Left ventricle myocardium inferior (tissue), 1 donor: ENCODE results near the gene PAK2. TPM values are rescaled to one million over a fixed set of nuclear protein-coding genes. Genes with fewer than 3 reads are reported as not detected.

Experiments
- DNase-seq: peaks from one replicate; pipeline ENCODE4 v3.0.0-alpha.2; 2020
- H3K27ac ChIP-seq: fragments of 200-600 bp; replicated peaks from 2 replicates; pipeline ENCODE4 v1.8.0; 2021
- H3K27me3 ChIP-seq: fragments of 200-600 bp; 2 replicates; pipeline ENCODE4 v1.8.0; 2021; ENCODE audit warnings: low read depth
- H3K36me3 ChIP-seq: fragments of 200-600 bp; 2 replicates; pipeline ENCODE4 v1.8.0; 2021
- H3K4me1 ChIP-seq: fragments of 200-600 bp; 2 replicates; pipeline ENCODE4 v1.8.0; 2021
- H3K4me3 ChIP-seq: fragments of 200-600 bp; 2 replicates; pipeline ENCODE4 v1.8.0; 2021; ENCODE audit warnings: mild to moderate bottlenecking, moderate library complexity
- H3K9me3 ChIP-seq: fragments of 200-600 bp; replicated peaks from 2 replicates; pipeline ENCODE4 v1.8.0; 2021
- intact Hi-C: fragments of 100-400 bp; cut with micrococcal nuclease; formaldehyde crosslinking; loops from one replicate; pipeline ENCODE4 v1.11.0; 2022
- total RNA-seq: library from RNA; stranded (reverse); fragmentation: NEBNext Ultra II Directional; extraction: Animal tissue kit (Norgen Biotek cat#: 25700); gene quantifications from one replicate; pipeline ENCODE4 v1.2.1, GENCODE V29; 2021
- TF ChIP-seq, protein P1 (sequence below): fragments of 200-600 bp; IDR thresholded peaks from 2 replicates; pipeline ENCODE4 v1.8.0; 2021; ENCODE audit warnings: antibody characterized with exemption, mild to moderate bottlenecking, borderline replicate concordance
- donor health status: DM: no; HTN: yes; CAD: no; lungs with severe emphysema.

The PAK2 gene
- total RNA-seq, 1 donor from 2014 or later = 45.7 TPM

DNA sequence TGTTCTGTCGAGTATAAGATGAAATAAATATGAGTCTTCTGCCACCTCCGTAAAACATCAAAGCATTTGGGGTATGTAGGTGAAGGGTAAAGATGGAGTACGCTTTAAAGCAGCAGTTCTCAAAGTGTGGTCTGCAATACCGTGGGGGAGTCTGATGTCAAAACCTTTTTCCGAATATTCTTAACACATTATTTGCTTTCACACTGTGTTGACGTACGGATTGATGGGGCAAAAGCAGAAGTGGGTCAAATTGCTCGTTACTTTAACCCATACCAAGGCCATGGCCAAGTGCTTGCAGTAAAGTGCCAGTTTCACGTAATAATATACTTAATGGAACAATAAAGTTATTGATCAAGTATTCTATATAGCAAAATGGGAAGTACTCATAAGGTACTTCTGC is 36.3 kb downstream of the PAK2 start:
- no peaks in the 10 kb centered on the region for H3K36me3 ChIP-seq
- TF ChIP-seq, protein P1, sequence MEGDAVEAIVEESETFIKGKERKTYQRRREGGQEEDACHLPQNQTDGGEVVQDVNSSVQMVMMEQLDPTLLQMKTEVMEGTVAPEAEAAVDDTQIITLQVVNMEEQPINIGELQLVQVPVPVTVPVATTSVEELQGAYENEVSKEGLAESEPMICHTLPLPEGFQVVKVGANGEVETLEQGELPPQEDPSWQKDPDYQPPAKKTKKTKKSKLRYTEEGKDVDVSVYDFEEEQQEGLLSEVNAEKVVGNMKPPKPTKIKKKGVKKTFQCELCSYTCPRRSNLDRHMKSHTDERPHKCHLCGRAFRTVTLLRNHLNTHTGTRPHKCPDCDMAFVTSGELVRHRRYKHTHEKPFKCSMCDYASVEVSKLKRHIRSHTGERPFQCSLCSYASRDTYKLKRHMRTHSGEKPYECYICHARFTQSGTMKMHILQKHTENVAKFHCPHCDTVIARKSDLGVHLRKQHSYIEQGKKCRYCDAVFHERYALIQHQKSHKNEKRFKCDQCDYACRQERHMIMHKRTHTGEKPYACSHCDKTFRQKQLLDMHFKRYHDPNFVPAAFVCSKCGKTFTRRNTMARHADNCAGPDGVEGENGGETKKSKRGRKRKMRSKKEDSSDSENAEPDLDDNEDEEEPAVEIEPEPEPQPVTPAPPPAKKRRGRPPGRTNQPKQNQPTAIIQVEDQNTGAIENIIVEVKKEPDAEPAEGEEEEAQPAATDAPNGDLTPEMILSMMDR = no peak
- no peak overlapping the region for H3K27ac ChIP-seq
- no peak overlapping the region for H3K4me3 ChIP-seq
- no peak for DNase-seq
- H3K9me3 ChIP-seq = no peaks in the 10 kb centered on the region
- peaks cover 63% of the 10 kb centered on the region for H3K4me1 ChIP-seq
- intact Hi-C loops = no loop called here
- no peaks in the 10 kb centered on the region for H3K27me3 ChIP-seq

DNA sequence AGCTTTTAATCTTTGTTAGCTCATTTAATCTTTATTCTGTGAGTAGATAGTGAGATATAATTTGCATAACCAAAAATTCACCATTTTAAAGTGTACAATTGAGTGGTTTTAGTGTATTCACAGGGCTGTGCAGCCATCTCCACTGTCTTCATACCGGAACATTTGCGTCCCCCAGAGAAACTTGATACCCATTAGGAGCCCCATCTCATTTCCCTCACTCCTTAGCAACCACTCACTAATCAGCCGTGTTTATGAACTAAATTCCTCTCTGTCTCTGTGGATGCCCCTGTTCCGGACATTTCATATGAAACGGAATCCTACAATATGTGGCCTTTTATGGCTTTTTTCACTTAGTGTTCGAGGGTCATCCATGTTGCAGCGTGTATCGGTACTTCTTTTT is 38.2 kb downstream of the PAK2 start:
- Histone ChIP-seq H3K4me3 (no peak overlapping the region), H3K27ac (no peak overlapping the region), H3K27me3 (no peaks in the 10 kb centered on the region), H3K36me3 (peaks cover 5% of the 10 kb centered on the region), H3K9me3 (no peaks in the 10 kb centered on the region), H3K4me1 (peaks cover 55% of the 10 kb centered on the region)
- DNase-seq = no peak
- TF ChIP-seq, protein P1 = no peak
- intact Hi-C loops = no loop called here

DNA sequence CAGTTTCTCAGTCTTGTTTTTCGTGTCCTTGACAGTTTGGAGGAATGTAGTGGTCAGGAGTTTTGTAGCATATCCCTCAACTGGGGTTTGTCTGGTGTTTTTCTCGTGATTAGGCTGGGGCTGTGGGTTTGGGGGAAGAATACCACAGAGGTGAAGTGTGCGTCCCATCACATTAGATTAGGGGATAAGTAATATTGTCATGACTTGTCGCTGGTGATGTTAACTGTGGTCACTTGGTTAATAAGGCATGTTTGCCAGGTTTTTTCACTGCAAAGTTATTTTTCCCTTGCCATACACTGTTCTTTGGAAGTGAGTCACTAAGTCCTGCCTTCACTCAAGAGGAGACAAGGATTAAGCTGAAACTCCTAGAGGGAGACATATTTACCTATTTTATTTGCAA is 39.1 kb downstream of the PAK2 start:
- Histone ChIP-seq H3K4me3 (no peak overlapping the region), H3K27me3 (no peaks in the 10 kb centered on the region), H3K4me1 (peaks cover 45% of the 10 kb centered on the region), H3K27ac (no peak overlapping the region), H3K36me3 (peaks cover 14% of the 10 kb centered on the region), H3K9me3 (no peaks in the 10 kb centered on the region)
- DNase-seq = no peak
- intact Hi-C loops = no loop called here
- TF ChIP-seq, protein P1 = no peak

DNA sequence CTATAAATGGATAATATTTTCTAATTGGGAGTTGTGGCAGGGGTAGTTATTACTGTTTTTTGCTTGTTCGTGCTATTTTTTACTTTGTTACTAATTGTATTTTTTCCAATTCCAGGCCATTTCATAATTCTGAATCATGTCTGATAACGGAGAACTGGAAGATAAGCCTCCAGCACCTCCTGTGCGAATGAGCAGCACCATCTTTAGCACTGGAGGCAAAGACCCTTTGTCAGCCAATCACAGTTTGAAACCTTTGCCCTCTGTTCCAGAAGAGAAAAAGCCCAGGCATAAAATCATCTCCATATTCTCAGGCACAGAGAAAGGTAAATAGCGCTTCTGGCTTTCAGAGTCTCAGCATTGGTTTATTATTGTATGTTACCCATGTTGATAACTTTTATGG is 42.9 kb downstream of the PAK2 start:
- no peak overlapping the region for H3K4me3 ChIP-seq
- no peaks in the 10 kb centered on the region for H3K9me3 ChIP-seq
- DNase-seq = no peak
- H3K4me1 ChIP-seq = peaks cover 18% of the 10 kb centered on the region
- intact Hi-C loops = no loop called here
- H3K27ac ChIP-seq = no peak overlapping the region
- TF ChIP-seq, protein P1 = no peak
- no peaks in the 10 kb centered on the region for H3K27me3 ChIP-seq
- H3K36me3 ChIP-seq = peaks cover 35% of the 10 kb centered on the region

DNA sequence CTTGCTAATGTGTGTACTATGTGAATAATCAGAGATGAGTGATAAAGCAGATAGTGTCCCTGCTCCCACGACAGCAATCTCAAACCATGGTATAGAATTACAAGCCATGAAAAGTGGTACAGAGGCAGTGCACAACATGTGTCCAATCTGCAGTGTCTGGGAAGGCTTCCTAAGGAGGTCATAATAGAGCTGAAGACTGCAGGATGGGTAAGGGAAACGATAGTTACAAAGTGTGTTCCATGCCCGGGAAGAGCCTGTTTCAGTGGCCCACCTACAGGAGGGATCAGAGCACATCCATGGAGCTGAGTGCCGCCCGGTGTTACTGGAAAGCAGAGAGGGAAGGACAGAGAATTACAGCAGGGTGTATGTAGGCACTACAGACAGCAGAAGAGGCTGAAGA is 48.9 kb downstream of the PAK2 start:
- Histone ChIP-seq H3K9me3 (no peaks in the 10 kb centered on the region), H3K4me1 (peaks cover 18% of the 10 kb centered on the region), H3K4me3 (no peak overlapping the region), H3K36me3 (peaks cover 23% of the 10 kb centered on the region), H3K27ac (no peak overlapping the region), H3K27me3 (no peaks in the 10 kb centered on the region)
- TF ChIP-seq, protein P1 = no peak
- intact Hi-C loops = no loop called here
- no peak for DNase-seq
